ENCODE measurements around the gene STX16.

DNA sequence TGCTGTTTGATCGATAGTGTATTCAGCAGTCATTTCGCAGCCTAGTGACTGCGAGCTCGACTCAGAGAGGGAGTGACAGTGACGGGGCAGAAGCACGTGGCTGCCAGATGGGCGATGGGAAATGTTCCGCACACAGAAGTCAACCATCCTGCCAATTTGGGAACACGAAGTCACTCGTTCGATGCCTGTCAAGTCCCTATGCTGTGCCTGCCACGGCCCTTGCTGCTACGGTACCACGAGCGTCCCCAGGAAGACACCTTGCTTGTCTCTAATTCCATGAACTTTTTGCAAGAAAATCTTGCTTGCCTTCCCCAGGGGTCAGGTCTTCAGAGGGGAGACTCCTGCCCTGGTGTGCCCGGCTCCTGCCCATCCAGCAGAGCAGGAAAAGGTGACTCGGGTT is 17.0 kb upstream of the STX16 start:
- TF ChIP-seq EP300 (IDR thresholded peaks at IDR 0.05; ENCODE audit: borderline replicate concordance) (no peak), CEBPB (IDR thresholded peaks at IDR 0.05) (no peak), TAF1 (IDR thresholded peaks at IDR 0.05; ENCODE audit: low read depth) (no peak)
- TF ChIP-seq, protein P1, sequence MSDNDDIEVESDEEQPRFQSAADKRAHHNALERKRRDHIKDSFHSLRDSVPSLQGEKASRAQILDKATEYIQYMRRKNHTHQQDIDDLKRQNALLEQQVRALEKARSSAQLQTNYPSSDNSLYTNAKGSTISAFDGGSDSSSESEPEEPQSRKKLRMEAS (IDR thresholded peaks at IDR 0.05), result no peak
